ENCODE measurements around the gene SFMBT1. TPM values are rescaled to one million over a fixed set of nuclear protein-coding genes. Genes with fewer than 3 reads are reported as not detected.

The SFMBT1 gene
- total RNA-seq, 1 donor from 2014 or later: 19.7 TPM

DNA sequence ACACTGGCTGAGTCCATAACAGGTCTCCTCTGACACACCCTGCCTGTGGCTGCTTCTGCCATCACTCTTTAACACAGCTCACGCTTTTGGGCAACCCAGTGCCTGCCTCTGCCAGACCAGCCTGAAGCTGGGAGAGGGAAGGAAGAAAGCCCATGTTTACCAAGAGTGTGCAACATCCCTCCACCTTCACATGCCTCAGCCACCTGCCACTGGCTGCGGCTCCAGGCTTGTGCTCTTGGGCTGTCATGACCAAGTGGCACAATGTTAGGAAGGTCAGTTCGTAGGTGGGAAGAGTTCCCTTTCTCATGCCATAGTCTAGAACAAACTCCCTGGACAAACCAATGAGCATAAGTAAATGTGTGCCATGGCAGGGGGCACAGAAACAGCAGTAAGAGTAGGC lies 168.8 kb downstream of the SFMBT1 start:
- TF ChIP-seq, protein P1, sequence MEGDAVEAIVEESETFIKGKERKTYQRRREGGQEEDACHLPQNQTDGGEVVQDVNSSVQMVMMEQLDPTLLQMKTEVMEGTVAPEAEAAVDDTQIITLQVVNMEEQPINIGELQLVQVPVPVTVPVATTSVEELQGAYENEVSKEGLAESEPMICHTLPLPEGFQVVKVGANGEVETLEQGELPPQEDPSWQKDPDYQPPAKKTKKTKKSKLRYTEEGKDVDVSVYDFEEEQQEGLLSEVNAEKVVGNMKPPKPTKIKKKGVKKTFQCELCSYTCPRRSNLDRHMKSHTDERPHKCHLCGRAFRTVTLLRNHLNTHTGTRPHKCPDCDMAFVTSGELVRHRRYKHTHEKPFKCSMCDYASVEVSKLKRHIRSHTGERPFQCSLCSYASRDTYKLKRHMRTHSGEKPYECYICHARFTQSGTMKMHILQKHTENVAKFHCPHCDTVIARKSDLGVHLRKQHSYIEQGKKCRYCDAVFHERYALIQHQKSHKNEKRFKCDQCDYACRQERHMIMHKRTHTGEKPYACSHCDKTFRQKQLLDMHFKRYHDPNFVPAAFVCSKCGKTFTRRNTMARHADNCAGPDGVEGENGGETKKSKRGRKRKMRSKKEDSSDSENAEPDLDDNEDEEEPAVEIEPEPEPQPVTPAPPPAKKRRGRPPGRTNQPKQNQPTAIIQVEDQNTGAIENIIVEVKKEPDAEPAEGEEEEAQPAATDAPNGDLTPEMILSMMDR (IDR thresholded peaks at IDR 0.05; ENCODE audit: unreplicated experiment): no peak

DNA sequence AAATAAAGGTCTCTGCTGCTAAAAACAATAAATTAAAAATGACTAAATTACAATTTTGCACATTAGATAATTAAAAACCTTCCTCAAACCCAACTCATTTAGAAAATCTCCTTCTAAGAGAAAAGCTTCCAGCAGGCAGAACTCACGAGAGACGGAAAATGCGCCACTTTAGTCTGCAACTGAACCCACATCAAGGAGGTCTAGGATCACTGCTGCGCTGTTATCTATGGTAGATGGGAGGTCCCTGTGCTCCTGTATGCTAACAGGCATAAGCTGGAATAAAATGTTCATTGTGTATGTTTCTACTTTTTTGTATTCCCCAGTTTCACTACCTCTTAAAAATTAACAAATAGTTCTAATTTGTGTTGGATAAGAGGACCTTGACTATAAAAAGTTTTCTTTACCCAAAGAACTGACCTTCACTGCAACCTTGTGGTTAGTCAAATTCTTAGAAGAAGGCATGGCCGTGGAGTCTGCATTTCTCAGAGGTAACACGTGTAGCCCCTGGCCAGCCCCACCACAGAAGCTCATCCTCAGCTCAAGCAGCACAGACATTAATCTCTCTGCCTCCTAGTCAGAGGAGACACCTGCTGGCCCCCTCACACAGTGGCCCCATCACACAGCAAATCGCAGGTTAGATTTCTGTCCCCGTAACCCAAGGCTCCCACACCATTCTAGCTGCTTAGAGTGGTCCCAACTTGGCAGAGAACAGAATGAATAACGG lies 170.8 kb downstream of the SFMBT1 start:
- Mint-ChIP-seq H3K4me3 (ENCODE audit: low read depth) (no peak overlapping the region), H3K4me1 (ENCODE audit: low read depth) (peaks cover 4% of the 10 kb centered on the region), H3K36me3 (ENCODE audit: insufficient read depth) (no peaks in the 10 kb centered on the region), H3K27me3 (no peaks in the 10 kb centered on the region), H3K27ac (no peak overlapping the region), H3K9me3 (ENCODE audit: low read depth) (no peaks in the 10 kb centered on the region)
- DNase-seq (ENCODE audit: low spot score, unreplicated experiment): no peak
- TF ChIP-seq, protein P1 (IDR thresholded peaks at IDR 0.05; ENCODE audit: unreplicated experiment): no peak

More for the DNA sequence above, 168.8 kb downstream of the SFMBT1 start:
- no peaks in the 10 kb centered on the region for H3K27me3 Mint-ChIP-seq
- H3K36me3 Mint-ChIP-seq (ENCODE audit: insufficient read depth): no peaks in the 10 kb centered on the region
- DNase-seq (ENCODE audit: low spot score, unreplicated experiment): no peak
- H3K9me3 Mint-ChIP-seq (ENCODE audit: low read depth): no peaks in the 10 kb centered on the region
- H3K27ac Mint-ChIP-seq: no peak overlapping the region
- H3K4me1 Mint-ChIP-seq (ENCODE audit: low read depth): peaks cover 2% of the 10 kb centered on the region
- no peak overlapping the region for H3K4me3 Mint-ChIP-seq (ENCODE audit: low read depth)

DNA sequence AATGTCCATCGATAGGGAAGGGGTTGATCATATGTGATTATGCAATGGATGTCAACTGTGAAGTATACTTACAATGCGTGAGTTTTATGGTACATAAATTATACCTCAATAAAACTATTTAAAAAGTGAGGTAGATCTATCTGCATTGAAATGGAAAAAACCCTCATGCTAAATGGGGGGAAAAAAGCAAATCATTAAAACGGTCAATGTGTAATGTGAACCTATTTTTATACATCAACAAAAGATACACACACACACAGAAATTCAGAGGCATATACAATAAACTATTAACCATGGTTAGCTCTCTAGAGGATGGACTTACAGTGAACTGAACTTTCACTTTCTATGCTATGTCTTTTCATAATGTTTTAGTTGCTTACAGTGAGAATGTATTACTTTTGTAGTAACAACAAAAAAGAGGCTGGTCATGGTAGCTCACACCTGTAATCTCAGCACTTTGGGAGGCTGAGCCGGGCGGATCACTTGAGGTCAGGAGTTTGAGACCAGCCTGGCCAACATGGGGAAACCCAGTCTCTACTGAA lies 171.6 kb downstream of the SFMBT1 start:
- Mint-ChIP-seq H3K4me3 (ENCODE audit: low read depth) (no peak overlapping the region), H3K9me3 (ENCODE audit: low read depth) (no peaks in the 10 kb centered on the region), H3K4me1 (ENCODE audit: low read depth) (peaks cover 4% of the 10 kb centered on the region), H3K27ac (no peak overlapping the region), H3K27me3 (no peaks in the 10 kb centered on the region), H3K36me3 (ENCODE audit: insufficient read depth) (no peaks in the 10 kb centered on the region)
- no peak for DNase-seq (ENCODE audit: low spot score, unreplicated experiment)
- TF ChIP-seq, protein P1 (IDR thresholded peaks at IDR 0.05; ENCODE audit: unreplicated experiment): no peak

DNA sequence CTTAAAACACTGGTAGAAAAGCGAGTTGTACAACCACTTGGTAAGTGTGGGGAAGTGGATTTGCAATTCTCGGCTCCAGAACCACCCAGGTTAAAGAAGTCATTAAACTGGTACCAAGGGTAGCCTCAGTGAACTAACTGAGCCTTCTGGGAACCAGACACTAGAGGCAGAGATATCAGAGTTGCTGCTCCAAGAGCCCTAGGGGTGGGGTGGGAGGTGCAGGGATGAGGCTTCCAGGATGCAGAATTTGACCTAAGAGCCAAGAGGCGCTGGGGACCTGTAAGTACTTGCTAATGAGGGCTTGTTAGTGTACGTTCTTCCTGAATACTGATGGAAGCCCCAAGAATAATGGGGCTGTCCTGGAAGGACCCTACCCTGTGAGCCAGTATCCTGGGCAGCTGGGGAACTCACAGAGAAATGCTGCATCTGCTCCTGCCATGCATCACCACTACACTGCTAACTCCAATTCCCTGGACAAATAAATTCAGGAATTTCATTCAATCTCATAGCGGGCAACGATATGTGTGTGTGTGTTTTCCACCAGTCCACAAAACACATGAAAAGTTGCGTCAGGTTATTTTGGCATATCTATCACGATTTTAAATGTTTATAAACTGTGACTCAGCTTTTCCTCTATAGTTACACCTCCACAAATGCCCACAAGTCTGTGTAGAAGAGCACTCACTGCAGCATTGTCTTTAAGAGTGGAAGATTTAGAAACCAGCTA lies 172.3 kb downstream of the SFMBT1 start:
- Mint-ChIP-seq H3K4me1 (ENCODE audit: low read depth) (peaks cover 4% of the 10 kb centered on the region), H3K27ac (no peak overlapping the region), H3K36me3 (ENCODE audit: insufficient read depth) (no peaks in the 10 kb centered on the region), H3K27me3 (no peaks in the 10 kb centered on the region), H3K9me3 (ENCODE audit: low read depth) (no peaks in the 10 kb centered on the region), H3K4me3 (ENCODE audit: low read depth) (no peak overlapping the region)
- TF ChIP-seq, protein P1 (IDR thresholded peaks at IDR 0.05; ENCODE audit: unreplicated experiment): no peak
- DNase-seq (ENCODE audit: low spot score, unreplicated experiment): no peak

DNA sequence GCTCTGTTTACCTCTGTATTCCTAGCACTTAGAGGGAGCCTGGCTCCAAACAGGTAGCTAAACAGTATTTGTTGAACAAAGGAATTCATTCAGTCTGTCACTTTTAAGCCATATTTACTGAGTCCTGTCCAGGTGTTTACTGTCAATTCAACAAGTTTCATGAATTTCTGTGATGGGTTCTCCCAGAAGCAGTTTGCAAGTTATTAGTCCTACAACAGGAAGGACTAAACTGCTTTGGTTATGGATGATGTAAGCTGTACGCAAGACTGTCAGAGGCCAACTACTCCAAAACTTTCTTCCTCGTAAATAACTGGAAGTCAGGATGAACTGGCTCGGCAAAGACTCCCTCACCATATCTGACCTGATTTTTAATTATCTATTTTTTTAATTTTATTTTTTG lies 173.6 kb downstream of the SFMBT1 start:
- H3K27ac Mint-ChIP-seq: peak overlapping the region; percentile 11
- no peak overlapping the region for H3K4me3 Mint-ChIP-seq (ENCODE audit: low read depth)
- H3K27me3 Mint-ChIP-seq: no peaks in the 10 kb centered on the region

More for the DNA sequence above, 173.6 kb downstream of the SFMBT1 start:
- Mint-ChIP-seq H3K9me3 (ENCODE audit: low read depth) (no peaks in the 10 kb centered on the region), H3K36me3 (ENCODE audit: insufficient read depth) (no peaks in the 10 kb centered on the region), H3K4me1 (ENCODE audit: low read depth) (peaks cover 4% of the 10 kb centered on the region)
- TF ChIP-seq, protein P1 (IDR thresholded peaks at IDR 0.05; ENCODE audit: unreplicated experiment): no peak
- no peak for DNase-seq (ENCODE audit: low spot score, unreplicated experiment)
